NCI-H187 treated with DMSO at 0.1 percent for 48 hours (cell line): ENCODE data around the gene COL4A6.

Experiments
- DNase-seq: peaks from one replicate; lab custom pipeline; 2025; lab: John Stamatoyannopoulos, UW

COL4A6 gene

GRCh38 chrX:108331126-108331909 lies 106.9 kb downstream of the COL4A6 start:
- DNase-seq = no peak

GRCh38 chrX:108323751-108324150 lies 114.5 kb downstream of the COL4A6 start:
- no peak for DNase-seq

GRCh38 chrX:108322234-108322633 lies 116.0 kb downstream of the COL4A6 start:
- DNase-seq = no peak

- DNase-seq = no peak
Measured at GRCh38 chrX:108316456-108316855, 121.8 kb downstream of the COL4A6 start.

GRCh38 chrX:108313669-108314068 lies 124.6 kb downstream of the COL4A6 start:
- DNase-seq = no peak

- no peak for DNase-seq
Measured at GRCh38 chrX:108312957-108313356, 125.3 kb downstream of the COL4A6 start.

- no peak for DNase-seq
Measured at GRCh38 chrX:108312011-108312410, 126.2 kb downstream of the COL4A6 start.

GRCh38 chrX:108310506-108310905 lies 127.7 kb downstream of the COL4A6 start:
- no peak for DNase-seq

- no peak for DNase-seq
Measured at GRCh38 chrX:108309144-108309543, 129.1 kb downstream of the COL4A6 start.

- DNase-seq = no peak
Measured at GRCh38 chrX:108307132-108308085, 130.8 kb downstream of the COL4A6 start.

- DNase-seq = no peak
Measured at GRCh38 chrX:108306086-108306485, 132.1 kb downstream of the COL4A6 start.

- DNase-seq = no peak
Measured at GRCh38 chrX:108304757-108305156, 133.5 kb downstream of the COL4A6 start.

GRCh38 chrX:108304210-108304609 lies 134.0 kb downstream of the COL4A6 start:
- no peak for DNase-seq

- no peak for DNase-seq
Measured at GRCh38 chrX:108303682-108304081, 134.5 kb downstream of the COL4A6 start.

- no peak for DNase-seq
Measured at GRCh38 chrX:108299704-108300103, 138.5 kb downstream of the COL4A6 start.

GRCh38 chrX:108299101-108299591 lies 139.1 kb downstream of the COL4A6 start:
- no peak for DNase-seq

GRCh38 chrX:108298165-108298602 lies 140.0 kb downstream of the COL4A6 start:
- DNase-seq = no peak

GRCh38 chrX:108297290-108297689 lies 140.9 kb downstream of the COL4A6 start:
- DNase-seq = no peak

- no peak for DNase-seq
Measured at GRCh38 chrX:108292053-108292452, 146.2 kb downstream of the COL4A6 start.

GRCh38 chrX:108285918-108286317 lies 152.3 kb downstream of the COL4A6 start:
- DNase-seq = no peak

GRCh38 chrX:108285356-108285755 lies 152.9 kb downstream of the COL4A6 start:
- no peak for DNase-seq

GRCh38 chrX:108275732-108276131 lies 162.5 kb downstream of the COL4A6 start:
- DNase-seq = no peak

- no peak for DNase-seq
Measured at GRCh38 chrX:108271397-108271787, 166.8 kb downstream of the COL4A6 start.
